Duodenal mucosa (tissue), 2 donors: Measurements from ENCODE around the gene IRF7.
A peak's percentile ranks its signal among the peaks of the same experiment; 100 is the strongest.

Source experiments
- H3K27ac ChIP-seq: one replicate; pipeline ENCODE4 v1.7.0; 2013; ENCODE audit warnings: low read depth, low read length
- H3K27me3 ChIP-seq, 2 donors: one replicate each; pipeline ENCODE4 v1.7.0; 2013; ENCODE audit warnings: low read length in 2 of 2, control low read depth in 1 of 2; ENCODE audit not compliant: insufficient read depth in 2 of 2, control insufficient read depth in 1 of 2
- H3K36me3 ChIP-seq, 2 donors: one replicate each; pipeline ENCODE4 v1.7.0; 2013; ENCODE audit warnings: low read length in 2 of 2, control low read depth in 1 of 2; ENCODE audit not compliant: insufficient read depth in 2 of 2, control insufficient read depth in 1 of 2
- H3K4me1 ChIP-seq, 2 donors: one replicate each; pipeline ENCODE4 v1.7.0; 2013; ENCODE audit warnings: low read length in 2 of 2, control low read depth in 1 of 2; ENCODE audit not compliant: insufficient read depth in 2 of 2, control insufficient read depth in 1 of 2
- H3K4me3 ChIP-seq, 2 donors: one replicate each; pipeline ENCODE4 v1.7.0; 2013; ENCODE audit warnings: low read length in 2 of 2, low read depth in 1 of 2
- H3K9ac ChIP-seq, 2 donors: one replicate each; pipeline ENCODE4 v1.7.0; 2013; ENCODE audit warnings: low read length in 2 of 2, low read depth in 1 of 2
- H3K9me3 ChIP-seq, 2 donors: one replicate each; pipeline ENCODE4 v1.7.0; 2013; ENCODE audit warnings: low read length in 2 of 2, control low read depth in 1 of 2; ENCODE audit not compliant: control insufficient read depth in 1 of 2

The IRF7 gene

GRCh38 chr11:596374-596773, 19.4 kb downstream of the IRF7 start:
- H3K36me3 ChIP-seq, result peaks cover 48 to 81% of the 10 kb centered on the region in 2 donors
- no peak overlapping the region for H3K4me3 ChIP-seq
- H3K27me3 ChIP-seq, result no peaks in the 10 kb centered on the region
- H3K4me1 ChIP-seq, result no peaks in the 10 kb centered on the region
- H3K27ac ChIP-seq, result no peak overlapping the region
- H3K9me3 ChIP-seq, result no peaks in the 10 kb centered on the region
- H3K9ac ChIP-seq, result no peak overlapping the region

GRCh38 chr11:595400-595799, 20.4 kb downstream of the IRF7 start:
- Histone ChIP-seq H3K9me3 (no peaks in the 10 kb centered on the region), H3K27ac (no peak overlapping the region), H3K27me3 (no peaks in the 10 kb centered on the region), H3K36me3 (peaks cover 56 to 85% of the 10 kb centered on the region in 2 donors), H3K4me1 (no peaks in the 10 kb centered on the region), H3K4me3 (no peak overlapping the region), H3K9ac (no peak overlapping the region)

- no peaks in the 10 kb centered on the region for H3K27me3 ChIP-seq
- peaks cover 55 to 87% of the 10 kb centered on the region in 2 donors for H3K36me3 ChIP-seq
These were observed 22.4 kb downstream of the IRF7 start for GRCh38 chr11:593347-593746.

GRCh38 chr11:592918-593317, 22.8 kb downstream of the IRF7 start:
- H3K9me3 ChIP-seq, result no peaks in the 10 kb centered on the region
- no peaks in the 10 kb centered on the region for H3K27me3 ChIP-seq
- no peak overlapping the region for H3K4me3 ChIP-seq
- H3K36me3 ChIP-seq, result peaks cover 52 to 86% of the 10 kb centered on the region in 2 donors
- no peak overlapping the region for H3K27ac ChIP-seq
- peaks cover 3% of the 10 kb centered on the region in 2 donors for H3K4me1 ChIP-seq
- H3K9ac ChIP-seq, result no peak overlapping the region

More at GRCh38 chr11:593347-593746, 22.4 kb downstream of the IRF7 start:
- Histone ChIP-seq H3K4me3 (no peak overlapping the region), H3K4me1 (no peaks in the 10 kb centered on the region), H3K9ac (no peak overlapping the region), H3K27ac (no peak overlapping the region), H3K9me3 (no peaks in the 10 kb centered on the region)

DNA sequence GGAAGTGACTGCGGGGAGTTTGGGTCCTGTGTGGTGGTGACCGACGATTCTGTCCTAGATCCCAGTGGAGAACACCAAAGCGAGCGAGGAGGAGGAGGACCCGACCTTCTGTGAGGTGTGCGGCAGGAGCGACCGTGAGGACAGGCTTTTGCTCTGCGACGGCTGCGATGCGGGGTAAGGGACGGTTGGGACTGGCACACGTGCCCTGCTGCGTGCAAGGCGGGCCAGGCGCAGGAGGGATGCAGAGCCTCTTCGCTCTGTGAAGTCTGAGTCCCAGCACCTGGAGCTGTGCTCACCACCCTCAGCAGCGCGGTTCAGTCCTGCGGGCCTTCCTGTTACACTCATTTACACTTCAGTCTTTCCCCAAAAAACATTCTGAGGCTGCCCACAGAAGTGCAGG, 23.2 kb downstream of the IRF7 start:
- Histone ChIP-seq H3K4me3 (no peak overlapping the region), H3K27ac (no peak overlapping the region), H3K4me1 (peaks cover 6 to 7% of the 10 kb centered on the region in 2 donors), H3K9ac (no peak overlapping the region), H3K36me3 (peaks cover 51 to 86% of the 10 kb centered on the region in 2 donors), H3K27me3 (no peaks in the 10 kb centered on the region), H3K9me3 (no peaks in the 10 kb centered on the region)

DNA sequence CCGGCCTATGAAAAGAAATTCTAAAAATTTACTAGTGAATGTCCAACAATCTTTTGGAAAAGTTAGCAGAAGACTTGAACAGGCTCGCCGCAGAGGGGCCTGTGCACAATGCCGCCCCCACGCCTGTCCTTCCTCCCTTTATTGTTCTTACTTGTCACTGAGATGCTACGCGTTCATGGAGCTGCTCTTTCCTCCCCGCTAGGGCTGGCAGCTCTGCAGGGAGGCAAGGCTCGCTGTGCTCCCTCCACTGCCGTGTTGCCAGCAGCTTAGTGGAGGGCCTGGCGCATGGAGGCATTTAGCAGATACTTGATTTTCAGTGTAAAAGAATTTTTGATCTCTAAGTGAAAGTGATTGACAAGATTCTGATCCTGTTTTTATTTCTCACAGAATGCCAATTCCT, 24.8 kb downstream of the IRF7 start:
- H3K4me3 ChIP-seq, result no peak overlapping the region
- no peaks in the 10 kb centered on the region for H3K27me3 ChIP-seq
- peaks cover 11 to 19% of the 10 kb centered on the region in 2 donors for H3K4me1 ChIP-seq
- H3K9me3 ChIP-seq, result no peaks in the 10 kb centered on the region
- peaks cover 63 to 88% of the 10 kb centered on the region in 2 donors for H3K36me3 ChIP-seq
- H3K9ac ChIP-seq, result no peak overlapping the region
- H3K27ac ChIP-seq, result no peak overlapping the region

- no peaks in the 10 kb centered on the region for H3K27me3 ChIP-seq
- no peak overlapping the region for H3K27ac ChIP-seq
- H3K36me3 ChIP-seq, result peaks cover 55 to 84% of the 10 kb centered on the region in 2 donors
- no peak overlapping the region for H3K4me3 ChIP-seq
- no peak overlapping the region for H3K9ac ChIP-seq
- peaks cover 11 to 19% of the 10 kb centered on the region in 2 donors for H3K4me1 ChIP-seq
- H3K9me3 ChIP-seq, result no peaks in the 10 kb centered on the region
These were observed 26.0 kb downstream of the IRF7 start for GRCh38 chr11:589798-590197.

DNA sequence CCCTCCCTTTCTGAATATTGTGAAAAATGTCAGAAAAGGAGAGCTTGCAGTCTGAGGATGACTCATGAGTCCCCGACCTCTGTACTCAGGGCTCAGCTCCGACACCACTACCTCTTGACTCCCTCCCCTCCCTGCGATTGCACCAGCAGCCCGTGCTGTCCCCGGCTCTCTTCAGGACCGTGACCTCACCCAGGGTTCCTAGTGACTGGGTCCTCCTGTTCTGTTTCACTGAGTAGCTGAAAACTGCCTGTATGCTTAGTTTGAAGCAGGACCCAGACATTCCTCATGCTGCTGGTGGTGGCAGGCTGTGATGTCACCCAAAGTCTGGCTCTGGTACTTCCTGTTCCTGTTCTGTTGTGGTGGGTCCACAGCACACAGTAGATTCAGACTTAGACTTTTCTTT, 27.8 kb downstream of the IRF7 start:
- Histone ChIP-seq H3K9me3 (no peaks in the 10 kb centered on the region), H3K9ac (peak overlapping the region in 1 of 2 donors; percentile 15), H3K36me3 (peaks cover 56 to 78% of the 10 kb centered on the region in 2 donors), H3K27ac (no peak overlapping the region), H3K4me3 (no peak overlapping the region), H3K27me3 (no peaks in the 10 kb centered on the region), H3K4me1 (peaks cover 11 to 19% of the 10 kb centered on the region in 2 donors)

GRCh38 chr11:587546-587945, 28.2 kb downstream of the IRF7 start:
- Histone ChIP-seq H3K9ac (peak overlapping the region in 1 of 2 donors; percentile 15), H3K27me3 (no peaks in the 10 kb centered on the region), H3K36me3 (peaks cover 51 to 77% of the 10 kb centered on the region in 2 donors), H3K27ac (no peak overlapping the region), H3K4me1 (peaks cover 11 to 19% of the 10 kb centered on the region in 2 donors), H3K4me3 (no peak overlapping the region), H3K9me3 (no peaks in the 10 kb centered on the region)

DNA sequence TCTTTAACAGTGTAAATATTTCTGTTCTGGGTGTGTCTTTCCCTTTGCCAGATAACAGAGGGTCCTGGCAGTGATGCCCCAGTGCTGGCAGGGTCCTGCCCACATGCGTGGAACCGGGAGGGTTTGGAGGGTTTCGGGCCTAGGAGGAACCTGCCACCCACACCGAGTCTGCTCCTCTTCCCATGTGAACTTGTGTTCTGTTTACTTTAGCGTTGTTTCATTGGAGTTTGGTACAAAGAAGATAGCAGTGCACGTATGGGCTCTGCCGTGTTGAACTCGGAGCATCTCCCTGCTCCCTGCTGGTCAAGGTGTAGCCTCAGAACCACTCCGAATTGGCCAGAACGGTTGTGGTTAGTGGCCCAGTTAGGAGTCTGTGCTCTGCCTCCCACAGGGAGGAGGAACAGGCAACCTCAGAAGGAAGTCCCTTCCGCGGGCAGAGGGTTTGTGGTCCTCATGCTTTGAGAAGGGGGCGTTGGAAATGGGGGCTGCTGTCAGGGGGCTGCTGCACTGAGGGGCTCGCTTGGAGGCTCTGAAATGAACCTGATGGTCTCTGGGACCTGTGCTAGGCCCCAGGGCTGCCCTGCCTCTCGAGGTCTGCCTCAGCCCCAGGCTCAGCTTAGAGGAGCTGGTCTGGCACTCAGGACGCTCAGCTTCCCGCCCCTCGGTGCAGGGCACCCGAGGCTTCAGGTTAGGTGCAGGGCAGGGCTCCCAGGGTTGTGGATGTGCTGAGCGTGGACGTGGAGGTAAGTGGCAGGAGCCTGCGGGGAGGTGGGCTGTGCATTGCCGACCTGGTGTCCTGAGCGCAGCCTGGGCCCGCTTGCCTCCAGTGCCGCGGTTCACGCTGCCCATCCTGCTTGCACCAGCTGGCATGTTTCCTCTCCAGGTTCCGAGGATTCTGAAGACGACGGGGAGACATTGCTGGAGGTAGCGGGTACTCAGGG, 29.1 kb downstream of the IRF7 start:
- H3K36me3 ChIP-seq, result peaks cover 46 to 79% of the 10 kb centered on the region in 2 donors
- H3K4me3 ChIP-seq, result no peak overlapping the region
- H3K4me1 ChIP-seq, result peaks cover 11 to 19% of the 10 kb centered on the region in 2 donors
- H3K27ac ChIP-seq, result no peak overlapping the region
- no peak overlapping the region for H3K9ac ChIP-seq
- no peaks in the 10 kb centered on the region for H3K9me3 ChIP-seq
- no peaks in the 10 kb centered on the region for H3K27me3 ChIP-seq
